RPMI7951 (cell line): ENCODE results near the gene GLIPR1. TPM values are rescaled to one million over a fixed set of nuclear protein-coding genes. Genes with fewer than 3 reads are reported as not detected.
A peak's percentile ranks its signal among the peaks of the same experiment; 100 is the strongest.
"Not testable (repeated sequence)": the region's sequence is repeated elsewhere in the genome, so short reads cannot be mapped to it uniquely, and the experiment has no call there.

Source experiments
- DNase-seq: peaks from one replicate; pipeline ENCODE4 v3.0.0-alpha.2; 2012; ENCODE audit warnings: low read depth
- total RNA-seq: library from RNA; depleted of rRNA; stranded (reverse); fragments of >200 nt; shearing (Covaris generic); gene quantifications from 2 replicates; pipeline ENCODE4 v1.2.3, GENCODE V29; 2014

The GLIPR1 gene
- total RNA-seq, 1 experiment from 2014 or later: 46.3 TPM

GRCh38 chr12:75474116-75474515, 6.4 kb upstream of the GLIPR1 start:
- DNase-seq: no peak

GRCh38 chr12:75476071-75476470, 4.5 kb upstream of the GLIPR1 start:
- DNase-seq: no peak

GRCh38 chr12:75477137-75477536, 3.4 kb upstream of the GLIPR1 start:
- DNase-seq: no peak

GRCh38 chr12:75478116-75478794, 2.3 kb upstream of the GLIPR1 start:
- DNase-seq: peak; percentile 27

- peak; percentile 50 for DNase-seq
These were observed 543 bp upstream of the GLIPR1 start for GRCh38 chr12:75479963-75480461.

- peak; percentile 34 for DNase-seq
These were observed 604 bp downstream of the GLIPR1 start for GRCh38 chr12:75481013-75481705.

- DNase-seq: peak; percentile 53
These were observed 1.2 kb downstream of the GLIPR1 start for GRCh38 chr12:75481774-75482173.

- DNase-seq: no peak
These were observed 2.1 kb downstream of the GLIPR1 start for GRCh38 chr12:75482646-75483045.

- DNase-seq: no peak
These were observed 2.9 kb downstream of the GLIPR1 start for GRCh38 chr12:75483431-75483830.

- DNase-seq: not testable (repeated sequence)
These were observed 3.9 kb downstream of the GLIPR1 start for GRCh38 chr12:75484450-75484849.

GRCh38 chr12:75487308-75487707, 6.8 kb downstream of the GLIPR1 start:
- DNase-seq: no peak

- peak; percentile 60 for DNase-seq
These were observed 8.0 kb downstream of the GLIPR1 start for GRCh38 chr12:75488553-75488952.

- DNase-seq: no peak
These were observed 8.6 kb downstream of the GLIPR1 start for GRCh38 chr12:75489187-75489586.

GRCh38 chr12:75489613-75490210, 9.2 kb downstream of the GLIPR1 start:
- peak; percentile 47 for DNase-seq

- DNase-seq: no peak
These were observed 10.6 kb downstream of the GLIPR1 start for GRCh38 chr12:75491169-75491568.

- no peak for DNase-seq
These were observed 22.9 kb downstream of the GLIPR1 start for GRCh38 chr12:75503459-75503858.

- no peak for DNase-seq
These were observed 23.3 kb downstream of the GLIPR1 start for GRCh38 chr12:75503866-75504265.

- peak; percentile 16 for DNase-seq
These were observed 25.3 kb downstream of the GLIPR1 start for GRCh38 chr12:75505706-75506312.

GRCh38 chr12:75507086-75507485, 26.5 kb downstream of the GLIPR1 start:
- DNase-seq: no peak

GRCh38 chr12:75508159-75508558, 27.6 kb downstream of the GLIPR1 start:
- DNase-seq: no peak

- DNase-seq: no peak
These were observed 29.1 kb downstream of the GLIPR1 start for GRCh38 chr12:75509621-75510020.
